ENCODE data around the gene SBK1. TPM values are rescaled to one million over a fixed set of nuclear protein-coding genes. Genes with fewer than 3 reads are reported as not detected.

SBK1 gene
- total RNA-seq, 1 donor from 2014 or later, result under 0.01 TPM

DNA sequence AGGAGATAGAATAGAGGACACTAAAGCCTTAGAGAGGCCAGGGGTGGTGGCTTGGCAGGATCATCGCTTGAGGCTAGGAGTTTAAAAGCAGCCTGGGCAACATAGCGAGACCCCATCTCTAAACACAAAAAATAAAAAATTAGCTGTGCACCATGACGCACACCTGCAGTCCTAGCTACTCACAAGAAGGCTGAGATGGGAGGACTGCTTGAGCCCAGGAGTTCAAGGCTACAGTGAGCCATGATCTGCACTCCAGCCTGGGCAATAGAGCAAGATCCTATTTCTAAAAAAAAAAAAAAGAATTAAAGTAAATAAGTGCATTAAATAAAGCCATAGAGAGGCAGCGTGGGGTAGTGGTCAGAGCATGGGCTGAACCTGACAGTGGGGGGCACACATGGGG, 19.1 kb downstream of the SBK1 start:
- DNase-seq (ENCODE audit: low read depth) (no peak), FAIRE-seq (no peak)
- Histone ChIP-seq H3K27me3 (ENCODE audit: control insufficient read depth, insufficient read depth, low read length) (no peaks in the 10 kb centered on the region), H3K4me3 (ENCODE audit: low read depth, low read length) (no peak overlapping the region), H3K36me3 (ENCODE audit: control insufficient read depth, insufficient read depth, low read length) (no peaks in the 10 kb centered on the region)
- TF ChIP-seq, protein P1, sequence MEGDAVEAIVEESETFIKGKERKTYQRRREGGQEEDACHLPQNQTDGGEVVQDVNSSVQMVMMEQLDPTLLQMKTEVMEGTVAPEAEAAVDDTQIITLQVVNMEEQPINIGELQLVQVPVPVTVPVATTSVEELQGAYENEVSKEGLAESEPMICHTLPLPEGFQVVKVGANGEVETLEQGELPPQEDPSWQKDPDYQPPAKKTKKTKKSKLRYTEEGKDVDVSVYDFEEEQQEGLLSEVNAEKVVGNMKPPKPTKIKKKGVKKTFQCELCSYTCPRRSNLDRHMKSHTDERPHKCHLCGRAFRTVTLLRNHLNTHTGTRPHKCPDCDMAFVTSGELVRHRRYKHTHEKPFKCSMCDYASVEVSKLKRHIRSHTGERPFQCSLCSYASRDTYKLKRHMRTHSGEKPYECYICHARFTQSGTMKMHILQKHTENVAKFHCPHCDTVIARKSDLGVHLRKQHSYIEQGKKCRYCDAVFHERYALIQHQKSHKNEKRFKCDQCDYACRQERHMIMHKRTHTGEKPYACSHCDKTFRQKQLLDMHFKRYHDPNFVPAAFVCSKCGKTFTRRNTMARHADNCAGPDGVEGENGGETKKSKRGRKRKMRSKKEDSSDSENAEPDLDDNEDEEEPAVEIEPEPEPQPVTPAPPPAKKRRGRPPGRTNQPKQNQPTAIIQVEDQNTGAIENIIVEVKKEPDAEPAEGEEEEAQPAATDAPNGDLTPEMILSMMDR (IDR thresholded peaks at IDR 0.05; ENCODE audit: insufficient read depth, low read length, severe bottlenecking), result no peak

DNA sequence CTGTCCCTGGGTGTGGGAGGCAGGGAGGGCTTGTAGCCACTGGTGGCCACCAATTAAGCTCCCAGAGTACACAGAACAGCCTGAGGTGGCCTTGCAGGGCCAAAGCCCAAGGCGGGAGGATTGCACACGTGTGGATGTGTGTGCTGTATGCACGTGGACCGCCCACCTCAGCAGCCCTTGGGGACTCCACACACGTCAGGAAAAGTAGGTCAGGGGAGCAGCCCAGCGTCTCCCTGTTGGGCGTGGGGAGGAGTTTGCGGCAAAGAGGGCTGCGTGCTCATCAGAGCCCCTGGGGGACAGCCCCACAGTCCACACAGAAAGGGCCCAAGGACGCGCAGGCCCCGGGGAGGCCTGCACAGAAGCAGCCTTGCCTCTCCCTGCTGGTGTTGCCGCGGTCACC, 19.6 kb downstream of the SBK1 start:
- Histone ChIP-seq H3K27me3 (ENCODE audit: control insufficient read depth, insufficient read depth, low read length) (no peaks in the 10 kb centered on the region), H3K4me3 (ENCODE audit: low read depth, low read length) (no peak overlapping the region), H3K36me3 (ENCODE audit: control insufficient read depth, insufficient read depth, low read length) (no peaks in the 10 kb centered on the region)
- DNase-seq (ENCODE audit: low read depth), result no peak
- no peak for FAIRE-seq
- TF ChIP-seq, protein P1 (IDR thresholded peaks at IDR 0.05; ENCODE audit: insufficient read depth, low read length, severe bottlenecking), result no peak

DNA sequence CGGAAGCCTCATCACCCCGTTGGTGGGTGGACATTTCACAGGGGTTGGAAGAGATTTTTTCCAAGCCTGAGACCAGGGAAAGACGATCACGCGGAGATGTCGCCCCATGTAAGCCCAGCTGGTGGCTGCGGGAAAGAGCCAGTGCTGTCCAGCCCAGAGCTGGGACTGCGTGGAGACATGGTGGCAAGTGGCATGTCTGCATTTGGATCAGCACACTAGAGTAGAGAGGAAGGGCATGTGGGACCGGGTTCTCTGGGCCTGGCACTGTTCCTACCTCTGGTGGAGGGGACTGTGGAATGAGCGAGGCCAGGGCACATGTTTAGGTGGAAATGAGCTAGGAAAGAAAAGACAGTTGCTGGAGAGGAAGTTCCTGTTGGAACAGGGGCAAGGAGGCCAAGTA, 20.0 kb downstream of the SBK1 start:
- DNase-seq (ENCODE audit: low read depth), result no peak
- FAIRE-seq, result no peak
- Histone ChIP-seq H3K4me3 (ENCODE audit: low read depth, low read length) (no peak overlapping the region), H3K27me3 (ENCODE audit: control insufficient read depth, insufficient read depth, low read length) (no peaks in the 10 kb centered on the region), H3K36me3 (ENCODE audit: control insufficient read depth, insufficient read depth, low read length) (no peaks in the 10 kb centered on the region)
- TF ChIP-seq, protein P1 (IDR thresholded peaks at IDR 0.05; ENCODE audit: insufficient read depth, low read length, severe bottlenecking), result no peak

DNA sequence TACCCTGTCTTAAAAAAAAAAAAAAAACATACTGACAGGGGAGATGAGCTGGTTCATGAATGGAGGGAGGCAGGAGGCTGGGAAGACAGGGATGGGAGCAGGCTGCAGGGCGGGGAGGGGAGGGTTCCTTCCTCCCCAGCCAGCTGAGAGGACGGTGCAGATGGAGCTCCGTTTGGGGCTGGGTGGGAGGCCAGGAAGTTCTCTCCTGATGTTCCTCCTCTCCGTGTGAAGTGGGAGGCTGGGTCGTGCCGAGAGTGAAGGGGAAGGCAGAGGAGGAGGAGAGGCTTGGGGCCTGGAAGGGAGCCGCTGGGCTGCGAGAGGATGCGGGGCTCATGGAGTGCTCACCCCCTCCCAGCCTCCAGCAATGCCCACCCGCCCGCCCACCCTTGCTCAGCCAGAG, 21.3 kb downstream of the SBK1 start:
- DNase-seq (ENCODE audit: low read depth), result no peak
- no peak overlapping the region for H3K4me3 ChIP-seq (ENCODE audit: low read depth, low read length)

DNA sequence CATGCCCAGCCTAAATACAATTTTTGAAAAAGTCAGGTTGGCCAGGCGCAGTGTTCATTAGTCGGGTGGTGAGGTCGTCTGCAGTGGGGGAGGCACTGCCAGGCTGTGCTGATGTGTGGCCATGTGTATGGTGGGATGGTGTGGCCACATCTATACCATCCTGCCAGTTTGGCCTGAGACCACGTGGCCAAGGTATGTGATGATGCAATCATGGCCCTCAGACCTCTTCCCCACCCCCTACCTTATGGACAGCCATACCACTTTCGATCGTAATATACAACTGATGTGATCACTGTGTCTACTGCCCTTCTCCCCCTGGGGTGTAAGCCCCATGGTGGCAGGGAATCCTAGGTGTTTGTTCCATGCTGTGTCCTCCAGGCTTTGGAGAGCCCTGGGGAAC, 23.7 kb downstream of the SBK1 start:
- H3K4me3 ChIP-seq (ENCODE audit: low read depth, low read length), result no peak overlapping the region
- no peaks in the 10 kb centered on the region for H3K27me3 ChIP-seq (ENCODE audit: control insufficient read depth, insufficient read depth, low read length)
- TF ChIP-seq, protein P1 (IDR thresholded peaks at IDR 0.05; ENCODE audit: insufficient read depth, low read length, severe bottlenecking), result no peak
- no peak for FAIRE-seq
- DNase-seq (ENCODE audit: low read depth), result no peak
- no peaks in the 10 kb centered on the region for H3K36me3 ChIP-seq (ENCODE audit: control insufficient read depth, insufficient read depth, low read length)

More for the DNA sequence above, 21.3 kb downstream of the SBK1 start:
- Histone ChIP-seq H3K36me3 (ENCODE audit: control insufficient read depth, insufficient read depth, low read length) (no peaks in the 10 kb centered on the region), H3K27me3 (ENCODE audit: control insufficient read depth, insufficient read depth, low read length) (no peaks in the 10 kb centered on the region)
- FAIRE-seq, result no peak
- TF ChIP-seq, protein P1 (IDR thresholded peaks at IDR 0.05; ENCODE audit: insufficient read depth, low read length, severe bottlenecking), result no peak

Data from bronchial epithelial cell (primary cell).